Bronchial epithelial cell (primary cell): ENCODE results near the gene SAMMSON. TPM values are rescaled to one million over a fixed set of nuclear protein-coding genes. Genes with fewer than 3 reads are reported as not detected.

Experiments used
- DNase-seq: peaks from one replicate; pipeline ENCODE4 v3.0.0-alpha.2; 2010; ENCODE audit warnings: low read depth
- FAIRE-seq: peaks from 2 replicates; lab custom pipeline; 2011; peaks lifted over from hg19 to GRCh38; lab: Jason Lieb, UNC
- H3K27me3 ChIP-seq: 2 replicates; pipeline ENCODE4 v1.5.1; 2011; ENCODE audit warnings: low read length; ENCODE audit not compliant: control insufficient read depth, insufficient read depth
- H3K36me3 ChIP-seq: 2 replicates; pipeline ENCODE4 v1.5.1; 2011; ENCODE audit warnings: low read length; ENCODE audit not compliant: control insufficient read depth, insufficient read depth
- H3K4me3 ChIP-seq: 2 replicates; pipeline ENCODE4 v1.5.1; 2011; ENCODE audit warnings: mild to moderate bottlenecking, low read depth, low read length, control low read depth
- CTCF ChIP-seq: IDR thresholded peaks from 2 replicates; pipeline ENCODE4 v1.5.1; 2011; ENCODE audit warnings: mild to moderate bottlenecking, moderate library complexity, low read length, control low read depth, inconsistent platforms; ENCODE audit not compliant: insufficient read depth, severe bottlenecking
- total RNA-seq: library from RNA; depleted of rRNA; stranded (reverse); fragments of >200 nt; gene quantifications from 2 replicates; pipeline ENCODE4 v1.2.1, GENCODE V29; 2014

The SAMMSON gene
- total RNA-seq, 1 donor from 2014 or later = not detected

- no peak for DNase-seq
- H3K36me3 ChIP-seq = no peaks in the 10 kb centered on the region
- no peak for TF ChIP-seq CTCF
- H3K4me3 ChIP-seq = no peak overlapping the region
- peaks cover 2% of the 10 kb centered on the region for H3K27me3 ChIP-seq
- no peak for FAIRE-seq
Observed at GRCh38 chr3:70065696-70066253, 66.2 kb downstream of the SAMMSON start.

- Histone ChIP-seq H3K27me3 (peaks cover 2% of the 10 kb centered on the region), H3K36me3 (no peaks in the 10 kb centered on the region), H3K4me3 (no peak overlapping the region)
- no peak for TF ChIP-seq CTCF
- DNase-seq (no peak), FAIRE-seq (no peak)
Observed at GRCh38 chr3:70067860-70068521, 68.5 kb downstream of the SAMMSON start.

GRCh38 chr3:70069557-70069956 is 70.0 kb downstream of the SAMMSON start:
- Histone ChIP-seq H3K4me3 (no peak overlapping the region), H3K36me3 (no peaks in the 10 kb centered on the region), H3K27me3 (no peaks in the 10 kb centered on the region)
- DNase-seq = no peak
- no peak for TF ChIP-seq CTCF
- no peak for FAIRE-seq

- no peaks in the 10 kb centered on the region for H3K27me3 ChIP-seq
- DNase-seq (no peak), FAIRE-seq (no peak)
- H3K36me3 ChIP-seq = no peaks in the 10 kb centered on the region
- no peak overlapping the region for H3K4me3 ChIP-seq
- no peak for TF ChIP-seq CTCF
Observed at GRCh38 chr3:70071138-70071537, 71.6 kb downstream of the SAMMSON start.

GRCh38 chr3:70072180-70072579 is 72.6 kb downstream of the SAMMSON start:
- DNase-seq (no peak), FAIRE-seq (no peak)
- Histone ChIP-seq H3K4me3 (no peak overlapping the region), H3K36me3 (no peaks in the 10 kb centered on the region), H3K27me3 (no peaks in the 10 kb centered on the region)
- no peak for TF ChIP-seq CTCF
